Skeletal muscle satellite cell (primary cell): Measurements from ENCODE around the gene HOXB4.

Experiments used
- H3K27me3 ChIP-seq: 2 replicates; pipeline ENCODE4 v1.7.0; 2013; ENCODE audit warnings: low read length; ENCODE audit not compliant: control insufficient read depth, insufficient read depth
- H3K36me3 ChIP-seq: 2 replicates; pipeline ENCODE4 v1.7.0; 2013; ENCODE audit warnings: mild to moderate bottlenecking, control low read depth, low read length; ENCODE audit not compliant: insufficient read depth
- H3K4me1 ChIP-seq: 2 replicates; pipeline ENCODE4 v1.7.0; 2013; ENCODE audit warnings: low read length; ENCODE audit not compliant: control insufficient read depth, insufficient read depth
- H3K4me2 ChIP-seq: 2 replicates; pipeline ENCODE4 v1.7.0; 2013; ENCODE audit warnings: mild to moderate bottlenecking, low read length
- H3K4me3 ChIP-seq: 2 replicates; pipeline ENCODE4 v1.7.0; 2013; ENCODE audit warnings: low read length
- H3K9ac ChIP-seq: 2 replicates; pipeline ENCODE4 v1.7.0; 2013; ENCODE audit warnings: mild to moderate bottlenecking, low read depth, low read length, moderate library complexity
- H3K9me3 ChIP-seq: replicated peaks from 2 replicates; pipeline ENCODE4 v1.7.0; 2013; ENCODE audit warnings: mild to moderate bottlenecking, control low read depth, low read length

The HOXB4 gene

DNA sequence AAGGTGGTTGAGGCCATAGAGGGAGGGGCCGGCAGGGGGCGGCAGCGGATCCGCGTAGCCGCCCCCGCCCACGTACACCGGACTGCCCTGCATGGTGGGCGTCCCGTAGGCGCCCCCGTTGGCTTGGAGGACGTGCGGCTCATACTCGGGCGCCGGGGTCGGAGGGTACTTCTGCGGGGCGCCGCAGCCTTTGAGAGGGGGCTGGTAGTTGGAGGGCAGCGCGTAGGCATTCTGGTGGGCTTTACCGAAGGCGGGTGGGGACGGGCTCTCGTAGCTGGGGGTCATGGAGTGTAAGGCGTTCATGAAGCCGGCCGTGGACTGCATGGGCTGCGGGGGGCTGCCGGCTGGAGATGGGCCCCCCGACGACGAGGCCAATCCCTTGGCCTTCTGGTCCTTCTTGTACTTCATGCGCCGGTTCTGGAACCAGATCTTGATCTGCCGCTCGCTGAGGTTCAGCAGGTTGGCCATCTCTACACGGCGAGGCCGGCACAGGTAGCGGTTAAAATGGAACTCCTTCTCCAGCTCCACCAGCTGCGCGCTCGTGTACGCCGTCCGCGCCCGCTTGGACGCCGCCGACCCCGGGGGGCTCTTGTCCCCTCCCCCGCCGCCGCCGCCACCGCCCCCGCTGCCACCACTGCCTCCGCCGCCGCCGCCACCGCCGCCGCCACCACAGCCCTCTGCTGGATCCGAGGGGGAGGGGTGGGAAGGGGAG is 27.5 kb downstream of the HOXB4 start:
- H3K9ac ChIP-seq, result no peak overlapping the region
- no peak overlapping the region for H3K4me2 ChIP-seq
- H3K4me1 ChIP-seq, result peaks cover 59% of the 10 kb centered on the region
- peaks cover 16% of the 10 kb centered on the region for H3K36me3 ChIP-seq
- no peak overlapping the region for H3K4me3 ChIP-seq
- H3K27me3 ChIP-seq, result no peaks in the 10 kb centered on the region
- no peaks in the 10 kb centered on the region for H3K9me3 ChIP-seq

DNA sequence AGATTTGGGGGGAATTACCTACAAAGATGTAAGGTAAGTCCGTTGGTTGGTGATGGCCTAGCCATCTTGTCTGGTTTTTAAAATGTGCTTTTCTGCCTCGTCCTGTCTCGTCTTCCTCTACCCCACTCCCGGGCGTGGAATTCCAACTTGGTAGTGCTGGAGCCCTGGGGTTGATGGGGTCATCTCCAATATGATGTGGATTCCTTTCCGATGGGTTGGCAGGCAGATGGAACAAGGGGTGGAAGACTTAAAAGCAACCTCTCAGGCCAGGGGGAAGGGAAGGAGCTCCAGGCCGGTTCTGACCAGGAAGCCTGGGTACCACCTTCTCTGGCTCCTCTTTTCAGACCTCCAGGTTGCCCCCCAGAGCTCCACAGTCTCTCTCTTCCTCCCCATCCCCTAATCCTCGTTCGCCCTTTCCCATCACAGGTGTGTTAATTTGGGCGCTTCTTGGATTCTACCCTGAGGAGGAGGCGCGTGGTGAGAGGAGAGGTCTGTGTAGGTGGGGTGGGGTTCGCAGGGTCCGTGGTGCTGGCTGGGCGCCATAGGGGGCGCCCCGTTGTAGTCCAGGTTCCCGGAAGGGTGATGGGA is 28.1 kb downstream of the HOXB4 start:
- H3K4me2 ChIP-seq, result peak overlapping the region; percentile 10
- no peaks in the 10 kb centered on the region for H3K27me3 ChIP-seq
- peaks cover 64% of the 10 kb centered on the region for H3K4me1 ChIP-seq
- H3K9ac ChIP-seq, result no peak overlapping the region
- H3K36me3 ChIP-seq, result peaks cover 16% of the 10 kb centered on the region
- no peak overlapping the region for H3K4me3 ChIP-seq
- no peaks in the 10 kb centered on the region for H3K9me3 ChIP-seq

DNA sequence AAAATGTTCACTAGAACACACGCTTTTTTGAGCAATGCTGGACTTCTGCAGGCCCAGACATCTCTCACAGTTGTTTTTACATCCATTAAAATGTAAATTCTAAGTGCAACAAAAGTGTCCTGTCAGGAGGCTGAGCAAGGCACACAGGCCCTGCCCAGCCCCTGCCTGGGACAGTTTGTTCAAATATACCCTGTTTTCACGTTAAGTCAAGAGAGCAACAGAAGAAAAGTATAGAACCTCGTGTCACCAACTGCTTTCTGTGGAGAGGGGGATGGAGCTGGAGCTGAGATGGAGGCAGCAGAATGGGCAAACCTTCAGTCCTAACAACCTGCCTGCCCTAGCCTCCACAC is 28.9 kb downstream of the HOXB4 start:
- H3K4me1 ChIP-seq, result peaks cover 57% of the 10 kb centered on the region
- peaks cover 16% of the 10 kb centered on the region for H3K36me3 ChIP-seq
- H3K9ac ChIP-seq, result peak overlapping the region; percentile 99
- no peak overlapping the region for H3K4me2 ChIP-seq
- H3K27me3 ChIP-seq, result no peaks in the 10 kb centered on the region
- no peaks in the 10 kb centered on the region for H3K9me3 ChIP-seq
- no peak overlapping the region for H3K4me3 ChIP-seq

DNA sequence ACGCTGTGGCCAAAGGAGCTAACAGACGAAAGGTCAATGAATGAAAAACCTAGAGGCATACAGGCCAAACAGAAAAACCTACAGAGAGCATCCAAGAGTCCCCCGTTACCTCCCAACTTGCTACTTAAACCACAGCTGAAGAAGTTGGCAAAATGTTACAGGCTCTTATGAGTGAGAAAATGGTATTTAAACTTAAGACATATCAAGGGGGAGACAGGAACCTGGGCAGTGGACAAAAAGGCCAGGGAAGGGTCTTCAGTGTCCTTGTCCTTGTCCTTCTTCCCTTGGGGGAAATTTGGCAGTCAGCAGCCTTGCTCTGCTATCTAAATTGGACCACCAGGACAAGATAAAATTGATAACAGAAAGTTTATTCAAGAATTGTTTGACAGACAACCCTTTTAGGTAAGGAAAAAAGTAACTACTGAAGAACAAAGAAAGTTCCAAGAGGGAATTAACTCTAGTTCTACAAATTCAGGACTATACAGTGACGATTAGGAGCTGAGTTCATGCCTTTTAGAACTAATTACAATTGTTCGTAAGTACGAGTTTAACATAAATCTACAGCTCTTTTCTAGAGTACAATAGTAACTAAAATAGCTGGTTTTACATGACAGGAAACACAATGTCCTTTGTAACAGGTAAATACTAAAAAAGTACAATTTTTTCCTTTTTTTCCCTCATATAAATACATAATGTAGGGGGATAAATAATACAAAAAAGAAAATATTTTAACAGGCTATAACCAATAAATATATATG is 29.4 kb downstream of the HOXB4 start:
- Histone ChIP-seq H3K9ac (peak overlapping the region; percentile 99), H3K36me3 (peaks cover 16% of the 10 kb centered on the region), H3K4me1 (peaks cover 52% of the 10 kb centered on the region), H3K4me2 (peak overlapping the region; percentile 84), H3K4me3 (peak overlapping the region; percentile 49), H3K27me3 (no peaks in the 10 kb centered on the region), H3K9me3 (no peaks in the 10 kb centered on the region)

DNA sequence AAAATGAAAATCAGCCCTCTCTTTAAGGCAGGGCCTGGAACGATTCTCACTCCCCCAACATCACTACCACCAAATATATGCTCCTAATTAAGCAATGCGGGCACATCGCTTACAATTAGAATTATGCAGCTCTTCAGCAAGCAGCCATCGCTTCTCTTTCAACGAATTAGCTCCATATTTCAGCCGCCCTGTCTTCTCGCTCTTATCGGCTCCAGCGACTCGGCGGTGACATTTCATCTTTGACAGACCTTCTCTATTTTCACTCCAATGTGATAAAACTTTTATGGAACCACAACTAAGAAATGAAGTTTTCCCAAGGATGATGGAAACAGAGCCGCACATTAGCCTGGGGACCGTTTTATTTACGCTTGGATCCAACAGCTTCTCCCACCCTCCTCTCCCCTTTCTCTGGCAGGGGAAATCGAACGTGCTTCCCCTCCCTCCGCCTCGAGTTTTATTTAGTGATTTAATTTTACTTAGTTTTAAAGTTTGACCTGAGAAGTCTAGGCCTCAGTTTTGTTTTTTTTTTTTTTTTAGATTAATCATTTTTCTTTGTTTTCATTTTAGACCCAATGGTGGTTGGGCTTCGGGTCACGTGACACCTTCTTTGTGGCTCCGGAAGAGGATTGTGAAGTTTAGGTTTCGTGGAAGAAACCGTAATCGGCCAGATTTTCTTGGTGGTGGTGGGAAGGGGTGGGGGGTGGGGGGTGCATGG is 30.2 kb downstream of the HOXB4 start:
- no peaks in the 10 kb centered on the region for H3K27me3 ChIP-seq
- peak overlapping the region; percentile 56 for H3K4me3 ChIP-seq
- H3K4me1 ChIP-seq, result peaks cover 47% of the 10 kb centered on the region
- peak overlapping the region; percentile 99 for H3K9ac ChIP-seq
- H3K9me3 ChIP-seq, result no peaks in the 10 kb centered on the region
- H3K36me3 ChIP-seq, result peaks cover 21% of the 10 kb centered on the region
- H3K4me2 ChIP-seq, result peak overlapping the region; percentile 84

DNA sequence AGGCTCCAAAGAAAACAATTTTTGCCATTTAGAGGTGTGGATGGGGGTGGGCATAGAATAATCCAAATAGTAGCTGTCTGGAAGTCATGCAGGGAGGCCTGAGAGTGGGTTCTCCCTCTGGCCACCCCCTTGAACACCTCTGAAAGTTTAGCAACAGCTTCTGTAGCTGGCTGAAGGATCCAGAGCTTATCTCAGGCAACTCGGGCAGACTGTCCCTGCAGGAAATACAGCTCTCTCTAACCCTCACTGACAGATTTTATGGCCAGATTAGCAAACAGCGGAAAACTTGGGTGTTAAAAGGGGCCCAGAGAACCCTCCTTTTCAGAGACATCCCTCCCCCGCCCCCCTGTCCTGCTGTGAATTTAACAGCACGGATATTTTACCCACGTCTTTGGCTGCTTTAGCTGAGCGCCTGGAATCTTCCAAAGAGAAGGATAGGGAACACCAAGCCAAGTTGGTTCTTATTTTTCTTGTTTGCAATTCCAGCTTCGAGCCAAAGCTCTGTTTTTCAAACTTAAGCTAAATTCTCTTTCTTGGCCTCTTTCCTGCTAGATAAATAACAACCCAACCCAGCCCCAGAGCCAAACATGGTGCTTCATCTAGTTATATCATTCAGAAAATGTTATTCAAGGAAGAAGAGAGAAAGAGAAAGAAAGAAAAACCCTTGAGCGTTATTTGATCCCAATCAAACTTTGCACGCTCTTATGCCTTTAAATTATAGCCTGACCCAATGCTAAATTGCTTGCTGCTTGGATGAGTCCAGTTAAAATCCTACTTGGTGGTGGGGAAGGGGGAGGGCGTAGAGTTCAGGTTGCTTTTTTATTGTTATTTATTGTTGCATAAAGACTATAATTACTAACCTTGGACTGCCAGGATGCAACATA is 31.0 kb downstream of the HOXB4 start:
- H3K9ac ChIP-seq, result peak overlapping the region; percentile 99
- H3K4me1 ChIP-seq, result peaks cover 44% of the 10 kb centered on the region
- H3K27me3 ChIP-seq, result no peaks in the 10 kb centered on the region
- no peaks in the 10 kb centered on the region for H3K9me3 ChIP-seq
- H3K36me3 ChIP-seq, result peaks cover 27% of the 10 kb centered on the region
- H3K4me2 ChIP-seq, result peak overlapping the region; percentile 84
- H3K4me3 ChIP-seq, result peak overlapping the region; percentile 56

DNA sequence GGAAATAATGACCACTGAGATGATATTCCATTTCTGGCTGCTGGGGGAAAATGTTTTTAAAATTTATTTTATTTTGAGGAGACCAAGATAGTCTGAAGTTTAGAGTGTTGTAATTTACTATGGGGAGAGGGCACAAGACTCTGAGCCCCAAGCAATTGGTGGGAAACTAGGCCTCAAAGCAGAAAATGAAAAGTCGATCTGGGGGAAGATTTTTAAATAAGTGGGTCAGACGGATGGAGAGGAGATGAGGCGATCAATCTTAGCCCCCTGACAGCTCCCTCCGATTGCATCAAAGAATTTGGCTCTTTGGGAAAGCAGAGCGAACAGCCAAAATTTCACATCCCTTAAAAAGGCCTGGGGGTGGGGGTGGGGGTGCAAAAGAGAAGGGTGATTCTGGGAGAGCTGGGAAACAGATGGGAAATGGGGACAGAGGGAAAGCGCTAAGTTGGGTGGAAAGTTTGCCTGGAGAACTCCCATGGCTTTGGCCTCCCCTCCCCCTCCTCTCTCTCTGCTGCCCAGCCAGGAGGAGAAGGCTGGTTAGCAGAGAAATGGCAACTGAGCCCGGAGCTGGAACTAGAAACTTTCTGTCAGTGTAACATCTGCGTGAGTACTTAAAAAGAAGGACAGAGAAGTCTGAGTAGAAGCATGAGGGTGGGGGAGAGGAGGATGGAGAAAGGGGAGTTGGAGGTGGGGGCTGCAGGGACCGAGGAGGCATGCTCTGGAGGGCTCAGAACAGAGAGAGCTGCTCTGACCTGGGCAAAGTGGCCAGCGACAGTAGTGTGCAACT is 31.8 kb downstream of the HOXB4 start:
- peaks cover 45% of the 10 kb centered on the region for H3K4me1 ChIP-seq
- H3K4me2 ChIP-seq, result peak overlapping the region; percentile 84
- peak overlapping the region; percentile 56 for H3K4me3 ChIP-seq
- H3K27me3 ChIP-seq, result no peaks in the 10 kb centered on the region
- peaks cover 26% of the 10 kb centered on the region for H3K36me3 ChIP-seq
- H3K9ac ChIP-seq, result peak overlapping the region; percentile 99
- no peaks in the 10 kb centered on the region for H3K9me3 ChIP-seq

DNA sequence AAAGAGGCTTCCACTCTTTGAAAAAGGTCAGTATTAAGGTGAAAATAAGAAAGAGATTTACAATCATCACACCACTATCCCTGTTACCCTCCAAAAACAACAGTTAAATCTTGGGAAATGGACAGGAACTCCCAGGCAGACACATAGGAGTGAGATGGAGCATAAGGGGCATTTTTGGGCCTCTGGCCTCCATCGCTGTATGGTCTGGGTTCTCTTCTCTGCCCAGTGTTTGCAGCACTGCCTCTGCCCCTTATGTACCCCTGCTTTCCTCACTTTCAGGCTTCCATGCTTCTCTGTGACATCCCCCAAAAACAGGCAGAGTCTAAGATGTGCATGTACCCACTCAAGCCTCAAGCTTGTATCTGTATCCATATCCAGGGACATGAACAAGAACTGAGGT is 32.6 kb downstream of the HOXB4 start:
- H3K27me3 ChIP-seq, result no peaks in the 10 kb centered on the region
- H3K4me1 ChIP-seq, result peaks cover 53% of the 10 kb centered on the region
- H3K4me2 ChIP-seq, result peak overlapping the region; percentile 97
- H3K36me3 ChIP-seq, result peaks cover 24% of the 10 kb centered on the region
- peak overlapping the region; percentile 99 for H3K9ac ChIP-seq
- H3K4me3 ChIP-seq, result peak overlapping the region; percentile 94
- H3K9me3 ChIP-seq, result no peaks in the 10 kb centered on the region

DNA sequence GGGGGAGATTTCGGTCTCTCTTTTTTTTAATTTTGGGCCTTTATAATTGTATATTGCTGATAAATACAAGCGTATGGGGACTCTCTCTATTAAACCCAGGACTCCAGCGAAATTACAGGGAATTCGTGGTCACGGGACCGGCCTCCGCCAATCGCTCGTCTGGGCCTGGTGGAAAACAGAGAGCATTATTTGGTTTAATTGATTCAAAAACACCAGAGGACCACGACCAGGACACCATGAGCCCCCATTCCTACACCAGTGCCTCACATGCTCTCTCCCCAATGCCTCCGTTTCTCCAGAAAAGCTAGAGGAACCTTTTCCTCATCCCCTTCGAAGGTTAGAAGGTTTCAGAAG is 33.2 kb downstream of the HOXB4 start, which contains the start of gene HOXB2:
HOXB2 (minus strand) TSS at position 88 of the 354 bp plus-strand sequence. CDS start 198 bp downstream, outside the sequence.
- H3K9ac ChIP-seq, result peak within 1 kb of the TSS; percentile 99
- H3K4me2 ChIP-seq, result peak within 1 kb of the TSS; percentile 97
- peaks cover 55% of the 10 kb centered on the region for H3K4me1 ChIP-seq
- H3K27me3 ChIP-seq, result no peaks in the 10 kb centered on the region
- peak within 1 kb of the TSS; percentile 94 for H3K4me3 ChIP-seq
- no peaks in the 10 kb centered on the region for H3K9me3 ChIP-seq
- H3K36me3 ChIP-seq, result peaks cover 19% of the 10 kb centered on the region

DNA sequence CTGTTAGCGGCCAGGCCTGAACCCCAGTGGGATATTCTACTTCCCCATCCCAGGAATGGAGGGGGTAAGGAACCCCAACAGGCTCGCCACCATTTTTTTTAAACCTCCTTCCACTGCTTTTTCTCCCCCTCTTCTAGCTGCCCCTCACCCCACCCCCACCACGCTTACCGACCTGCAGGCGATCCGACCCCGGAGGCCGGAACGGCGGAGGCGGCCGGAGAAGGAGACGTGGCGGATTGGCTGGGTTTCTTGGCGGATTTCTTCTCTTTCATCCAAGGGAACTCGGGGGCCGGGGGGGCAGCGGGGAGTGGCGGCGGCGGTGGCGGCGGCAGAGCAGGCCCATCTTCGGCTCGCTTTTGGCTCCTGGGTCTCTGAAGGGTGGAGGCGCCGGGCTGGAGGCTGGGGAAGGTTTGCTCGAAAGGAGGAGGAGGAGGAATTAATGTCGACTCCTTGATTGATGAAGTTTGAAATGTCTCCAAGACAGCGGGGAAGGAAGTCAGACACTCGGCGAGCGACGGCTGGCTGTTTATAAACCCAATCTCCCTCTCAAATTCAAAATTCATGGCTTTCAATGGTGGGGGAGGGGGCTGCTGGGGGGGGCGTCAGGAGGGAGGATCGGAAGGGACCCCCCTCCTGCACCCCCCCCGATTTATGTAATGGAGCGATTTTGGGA is 33.7 kb downstream of the HOXB4 start:
- Histone ChIP-seq H3K27me3 (no peaks in the 10 kb centered on the region), H3K4me1 (peaks cover 58% of the 10 kb centered on the region), H3K4me3 (peak overlapping the region; percentile 94), H3K4me2 (peak overlapping the region; percentile 97), H3K36me3 (peaks cover 14% of the 10 kb centered on the region), H3K9me3 (no peaks in the 10 kb centered on the region), H3K9ac (peak overlapping the region; percentile 99)
